GM12892 (cell line): ENCODE results near the gene SERPINB7.

Source experiments
- POLR2AphosphoS5 ChIP-seq: IDR thresholded peaks from 2 replicates; pipeline ENCODE4 v1.6.1; 2011; ENCODE audit warnings: low read depth, low read length, control low read depth
- TAF1 ChIP-seq: IDR thresholded peaks from 2 replicates; pipeline ENCODE4 v1.6.1; 2011; ENCODE audit warnings: low read depth, mild to moderate bottlenecking, control low read depth, low read length, borderline replicate concordance

GRCh38 chr18:63850020-63850419 lies 74.8 kb downstream of the SERPINB7 start:
- no peak for TF ChIP-seq TAF1
- no peak for TF ChIP-seq POLR2AphosphoS5
